ENCODE results near the gene RPA3.

GRCh38 chr7:7665031-7665430 is 53.4 kb downstream of the RPA3 start:
- TF ChIP-seq POLR2A (IDR thresholded peaks at IDR 0.05) (no peak), CTCF (IDR thresholded peaks at IDR 0.05) (no peak)

Measured in prostate gland (tissue), 2 donors.